NCI-H2029 (cell line): ENCODE data around the gene ATP6V1B1.
"Not testable (repeated sequence)": the region's sequence is repeated elsewhere in the genome, so short reads cannot be mapped to it uniquely, and the experiment has no call there.

Experiments
- DNase-seq: peaks from one replicate; lab custom pipeline; 2025; lab: John Stamatoyannopoulos, UW

ATP6V1B1 gene

DNA sequence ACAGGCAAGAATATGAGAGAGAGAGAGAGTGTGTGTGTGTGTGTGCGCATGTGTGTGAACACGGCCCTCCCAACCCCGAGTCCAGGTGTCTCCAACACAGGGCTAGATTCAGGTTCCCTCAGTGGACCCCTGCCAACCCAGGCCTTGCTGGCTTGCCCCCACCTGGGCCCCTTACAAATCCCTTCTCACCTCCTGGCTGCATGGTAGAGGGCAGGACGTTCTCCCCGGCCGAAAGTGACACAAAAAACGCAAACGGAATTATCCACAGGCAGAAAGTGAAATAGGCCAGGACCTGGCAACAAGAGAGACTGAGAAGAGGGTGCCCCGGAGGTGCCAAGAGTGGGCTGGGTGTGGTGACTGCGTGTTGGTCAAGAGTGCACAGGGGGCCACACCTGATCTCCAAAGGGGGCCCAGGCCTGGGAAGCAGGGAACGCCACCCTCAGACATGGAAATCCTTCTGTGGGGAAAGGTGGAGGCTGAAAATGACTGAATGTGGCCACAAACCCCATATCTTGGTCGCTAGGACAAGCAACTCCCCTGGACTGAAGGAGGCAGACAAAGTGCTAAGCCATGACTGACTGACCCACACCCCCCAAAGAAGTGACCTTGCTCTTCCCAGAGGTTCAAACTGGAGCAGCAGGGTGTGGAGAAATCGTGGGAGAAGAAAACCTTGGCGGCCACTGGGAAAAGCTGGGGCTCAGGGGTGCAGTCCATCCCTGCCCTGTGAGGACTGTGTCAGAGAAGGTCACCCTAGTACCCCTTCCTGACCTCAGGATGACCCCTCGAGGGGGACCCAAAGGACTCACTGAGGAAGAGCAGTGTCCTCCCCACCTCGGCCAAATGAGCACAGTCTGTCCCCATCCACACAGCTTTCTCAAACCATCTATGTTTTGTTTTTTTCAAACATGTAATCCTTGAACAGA lies 53.3 kb downstream of the ATP6V1B1 start:
- no peak for DNase-seq

- DNase-seq: no peak
These were observed 54.5 kb downstream of the ATP6V1B1 start for GRCh38 chr2:70990216-70990615.

DNA sequence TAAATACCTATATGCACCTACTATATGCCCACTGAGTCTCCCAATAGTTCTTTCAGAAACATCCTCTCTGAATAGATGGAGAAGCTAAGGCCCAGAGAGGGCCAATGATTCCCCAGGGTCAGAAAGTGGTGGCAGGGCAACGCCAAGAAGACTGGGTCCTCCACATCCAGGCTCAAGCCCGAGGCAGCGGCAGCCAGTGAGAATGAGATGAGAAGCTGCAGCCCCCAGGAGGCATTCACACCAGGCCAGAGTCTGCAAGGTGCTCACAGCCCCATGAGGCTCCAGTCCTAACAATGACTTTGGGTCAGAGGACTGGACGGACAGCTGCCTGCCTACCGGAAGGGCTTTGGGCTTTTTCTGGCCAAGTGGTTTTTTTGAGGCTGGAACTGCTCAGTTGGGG lies 55.4 kb downstream of the ATP6V1B1 start:
- DNase-seq: no peak

GRCh38 chr2:70991742-70992141 lies 56.0 kb downstream of the ATP6V1B1 start:
- DNase-seq: no peak

GRCh38 chr2:70992945-70993853 lies 57.5 kb downstream of the ATP6V1B1 start:
- DNase-seq: no peak

DNA sequence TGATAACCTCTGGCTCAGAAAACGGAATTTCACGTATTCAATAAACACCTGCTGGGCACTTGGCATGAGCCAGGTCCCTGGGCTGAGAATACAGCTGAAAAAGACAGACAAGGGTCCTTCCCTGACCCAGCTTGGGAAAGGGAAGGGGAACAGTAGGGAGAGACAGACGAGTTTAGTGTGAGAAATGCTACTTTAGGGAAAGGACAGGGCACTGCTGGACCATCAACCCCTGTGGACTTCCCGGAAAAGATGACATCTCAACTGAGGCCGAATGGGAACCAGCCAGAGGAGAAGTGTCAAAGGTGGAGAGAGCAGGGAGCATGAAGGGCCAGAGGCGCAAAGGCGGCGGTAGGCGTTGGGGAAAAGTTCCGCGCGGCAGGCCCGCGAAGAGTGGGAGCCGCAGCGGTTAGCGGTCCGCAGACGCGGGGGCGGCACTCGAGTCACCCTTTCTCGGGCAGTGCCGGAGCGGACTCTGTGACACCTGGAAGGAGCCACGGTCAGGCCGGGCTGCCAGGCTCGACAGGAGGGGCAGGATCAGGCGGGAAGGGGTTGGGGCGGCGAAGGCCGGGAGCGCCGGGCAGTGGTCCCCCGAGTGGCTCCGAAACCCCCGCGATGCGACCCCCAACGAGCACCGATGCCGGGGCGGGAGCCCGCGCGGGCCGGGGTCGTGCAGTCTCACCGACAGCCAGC lies 58.5 kb downstream of the ATP6V1B1 start:
- DNase-seq: no peak

- DNase-seq: peak; percentile 72
These were observed 59.2 kb downstream of the ATP6V1B1 start, which contains the start of gene TEX261 for GRCh38 chr2:70994699-70995425. TEX261 (minus strand) TSS chr2:70994873; CDS start chr2:70994757, 116 bp downstream.

DNA sequence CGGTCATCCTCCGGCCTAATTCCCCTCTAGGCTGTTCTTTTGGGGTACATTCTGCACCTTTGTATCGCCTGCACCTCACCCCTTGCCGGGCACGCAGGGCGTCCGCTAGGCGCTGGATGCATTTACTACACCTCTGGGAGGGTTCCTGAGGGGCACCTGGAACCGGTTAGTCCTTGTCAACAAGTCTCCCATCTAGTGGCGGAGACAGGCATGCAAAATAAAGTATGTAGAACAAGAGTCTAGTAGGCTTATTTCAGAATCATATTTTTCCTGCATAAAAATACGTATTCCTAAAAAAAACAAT lies 59.7 kb downstream of the ATP6V1B1 start:
- peak; percentile 41 for DNase-seq

DNA sequence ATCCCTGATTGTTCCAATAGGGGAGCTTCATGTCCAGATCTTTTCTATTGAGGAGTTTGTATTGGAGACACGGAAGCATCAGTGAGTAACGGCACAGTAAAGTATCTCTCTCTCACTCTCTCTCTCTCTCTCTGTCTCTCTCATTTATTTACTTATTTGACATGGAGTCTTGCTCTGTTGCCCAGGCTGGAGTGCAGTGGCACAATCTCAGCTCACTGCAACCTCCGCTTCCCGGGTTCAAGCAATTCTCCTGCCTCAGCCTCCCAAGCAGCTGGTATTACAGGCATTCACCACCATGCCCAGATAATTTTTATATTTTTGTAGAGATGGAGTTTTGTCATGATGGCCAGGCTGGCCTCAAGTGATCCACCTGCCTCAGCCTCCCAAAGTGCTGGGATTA lies 63.2 kb downstream of the ATP6V1B1 start:
- DNase-seq: not testable (repeated sequence)

- DNase-seq: no peak
These were observed 63.7 kb downstream of the ATP6V1B1 start for GRCh38 chr2:70999362-70999761.

GRCh38 chr2:70999931-71000330 lies 64.2 kb downstream of the ATP6V1B1 start:
- not testable (repeated sequence) for DNase-seq

GRCh38 chr2:71000780-71001591 lies 65.3 kb downstream of the ATP6V1B1 start:
- DNase-seq: peak; percentile 41

DNA sequence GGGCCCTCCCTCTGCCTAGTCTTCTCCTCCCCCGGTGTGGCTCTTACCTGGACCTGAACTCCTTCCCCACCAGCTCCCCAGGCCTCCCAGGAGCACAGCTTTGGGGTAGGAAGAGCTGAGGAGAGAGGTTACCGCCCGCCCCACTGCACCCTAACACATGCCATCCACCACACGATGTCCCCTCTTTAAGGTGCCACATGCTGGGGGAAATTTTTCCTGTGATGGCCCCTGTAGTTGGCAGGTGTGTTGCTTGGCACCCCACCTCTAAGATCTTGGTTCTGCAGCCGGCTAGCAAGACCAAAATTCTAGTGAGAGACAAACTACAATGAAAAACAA lies 65.9 kb downstream of the ATP6V1B1 start:
- DNase-seq: no peak

- DNase-seq: no peak
These were observed 66.4 kb downstream of the ATP6V1B1 start for GRCh38 chr2:71001981-71002570.

- DNase-seq: no peak
These were observed 67.7 kb downstream of the ATP6V1B1 start for GRCh38 chr2:71003396-71003795.

- DNase-seq: no peak
These were observed 68.5 kb downstream of the ATP6V1B1 start for GRCh38 chr2:71003966-71004755.

GRCh38 chr2:71004857-71005256 lies 69.2 kb downstream of the ATP6V1B1 start:
- DNase-seq: no peak

DNA sequence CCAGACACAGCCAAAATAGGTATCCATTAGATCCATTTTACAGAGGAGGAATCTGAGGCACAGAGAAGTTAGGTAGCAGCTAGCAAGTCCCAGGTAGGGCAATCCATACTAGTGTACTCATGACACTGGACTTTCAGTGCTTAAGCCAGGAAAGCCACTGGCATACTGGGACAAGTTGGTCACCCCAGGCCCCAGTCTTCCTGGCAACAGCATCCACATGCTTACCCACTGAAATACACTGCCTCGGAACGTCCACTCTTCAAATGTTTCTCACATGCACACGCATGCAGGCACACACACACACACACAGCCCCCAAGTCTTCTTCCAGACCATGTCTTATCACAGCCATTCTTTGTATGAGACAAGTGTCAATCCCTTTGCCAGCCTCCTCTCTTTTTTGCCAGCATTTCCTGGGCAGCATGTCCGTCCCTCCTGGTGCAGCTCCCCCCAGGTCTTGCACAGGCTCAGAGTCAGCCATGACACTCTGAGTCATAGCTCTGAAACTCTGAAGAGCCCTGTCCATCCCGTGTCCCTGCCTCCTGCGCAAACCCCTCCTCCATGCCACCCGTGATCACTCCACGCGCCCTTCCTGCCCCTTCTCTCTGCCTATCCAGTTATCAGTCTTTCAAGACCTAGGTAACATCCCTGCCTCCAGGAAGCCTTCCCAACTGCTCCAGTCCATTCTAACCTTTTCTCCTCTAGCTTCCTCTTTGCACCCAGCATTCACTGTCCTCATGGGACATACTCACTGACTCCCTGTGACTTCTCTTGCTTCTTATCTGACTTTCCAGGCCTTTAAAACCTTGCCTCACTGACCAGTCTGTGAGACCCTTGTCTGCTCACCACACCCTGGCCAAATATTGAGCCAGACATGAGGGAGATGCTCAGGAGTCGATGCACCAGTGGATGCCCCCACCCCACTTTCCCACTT lies 69.8 kb downstream of the ATP6V1B1 start:
- DNase-seq: no peak
